HCT116 (cell line): ENCODE measurements around the gene FRMD3. TPM values are rescaled to one million over a fixed set of nuclear protein-coding genes. Genes with fewer than 3 reads are reported as not detected.

Source experiments
- ATAC-seq: fragments of 200-7000 bp; cut with Tn5 transposase; 2 replicates; pipeline ENCODE4 v1.9.1; 2020; ENCODE audit warnings: mild to moderate bottlenecking, moderate library complexity
- BruUV-seq: library from RNA; stranded (reverse); fragments of 400-500 nt; replicated peaks from 2 replicates; lab custom pipeline; 2021; lab: Mats Ljungman, UMichigan
- CTCF ChIA-PET: fragments of 300-600 bp; sonication (Branson Sonifier 250); formaldehyde crosslinking; loops from one replicate; lab custom pipeline; 2021; ENCODE audit warnings: antibody characterized with exemption; lab: Charles Lee
- POLR2A ChIA-PET: fragments of 300-600, 350-600 bp; sonication (Branson Sonifier 250); formaldehyde crosslinking; loops from one replicate; lab custom pipeline; 2021; ENCODE audit warnings: antibody characterized with exemption; lab: Charles Lee
- RAD21 ChIA-PET, 2 experiments: fragments of 300-600 bp; sonication (Branson Sonifier 250); formaldehyde crosslinking; loops; one replicate each; lab custom pipeline; 2023; ENCODE audit warnings: low total read pairs in 2 of 2; ENCODE audit not compliant: uncharacterized antibody in 2 of 2, unreplicated experiment in 2 of 2, low non-redundant PET in 1 of 2; lab: Charles Lee
- DNase-seq: peaks from one replicate; pipeline ENCODE4 v3.0.0-alpha.2; 2010; ENCODE audit warnings: low read depth, low spot score
- H2AFZ ChIP-seq: fragments of 200-600 bp; shearing (Covaris generic), sonication (generic); 2 replicates; pipeline ENCODE4 v1.6.1; 2017; ENCODE audit warnings: low read depth, mixed run types, mixed read lengths, antibody characterized with exemption, low read length; ENCODE audit not compliant: poor library complexity, severe bottlenecking
- H3K27ac ChIP-seq: 2 replicates; pipeline ENCODE4 v1.5.1; 2012; ENCODE audit warnings: low read depth, low read length
- H3K27me3 ChIP-seq: fragments of 200-600 bp; sonication (generic); 2 replicates; pipeline ENCODE4 v1.6.1; 2016; ENCODE audit warnings: mixed run types, low read length, mixed read lengths; ENCODE audit not compliant: insufficient read depth
- H3K36me3 ChIP-seq, 2 experiments: fragments of 200-500 bp in 1 of 2; fragments of 200-600 bp in 1 of 2; sonication (Bioruptor generic) in 1 of 2; sonication (generic) in 1 of 2; 2 replicates each; pipeline versions ENCODE4 v1.5.1 to v1.6.1; 2014 to 2016; ENCODE audit warnings: low read length in 2 of 2, inconsistent platforms in 1 of 2, mixed read lengths in 1 of 2, mixed run types in 1 of 2; ENCODE audit not compliant: insufficient read depth in 2 of 2, control insufficient read depth in 1 of 2
- H3K4me1 ChIP-seq, 2 experiments: fragments of 200-600 bp in 1 of 2; sonication (generic) in 1 of 2; 2 replicates each; pipeline versions ENCODE4 v1.5.1 to v1.6.1; 2012 to 2017; ENCODE audit warnings: low read length in 2 of 2, inconsistent platforms in 1 of 2, mild to moderate bottlenecking in 1 of 2, mixed read lengths in 1 of 2, mixed run types in 1 of 2, moderate library complexity in 1 of 2; ENCODE audit not compliant: insufficient read depth in 2 of 2, control insufficient read depth in 1 of 2
- H3K4me2 ChIP-seq: fragments of 200-600 bp; sonication (generic); 2 replicates; pipeline ENCODE4 v1.6.1; 2017; ENCODE audit warnings: mixed run types, low read length, mixed read lengths
- H3K4me3 ChIP-seq, 2 experiments: fragments of 200-600 bp in 1 of 2; sonication (generic) in 1 of 2; replicated peaks in 1 of 2; 2 replicates each; pipeline ENCODE4 v1.5.1; 2011 to 2016; ENCODE audit warnings: low read length in 2 of 2, control low read depth in 1 of 2, low read depth in 1 of 2, mild to moderate bottlenecking in 1 of 2, mixed read lengths in 1 of 2, mixed run types in 1 of 2
- H3K79me2 ChIP-seq: fragments of 200-600 bp; sonication (generic); 2 replicates; pipeline ENCODE4 v1.6.1; 2017; ENCODE audit warnings: mild to moderate bottlenecking, mixed run types, low read length, moderate library complexity, mixed read lengths; ENCODE audit not compliant: insufficient read depth
- H3K9ac ChIP-seq: fragments of 200-600 bp; sonication (generic); 2 replicates; pipeline ENCODE4 v1.6.1; 2016; ENCODE audit warnings: low read length, mixed read lengths
- H3K9me2 ChIP-seq: fragments of 200-600 bp; sonication (generic), shearing (Covaris generic); 2 replicates; pipeline ENCODE4 v1.6.1; 2017; ENCODE audit warnings: mixed run types, mild to moderate bottlenecking, moderate library complexity; ENCODE audit not compliant: insufficient read depth
- H3K9me3 ChIP-seq, 2 experiments: fragments of 200-500 bp in 1 of 2; fragments of 200-600 bp in 1 of 2; sonication (Bioruptor generic) in 1 of 2; sonication (generic) in 1 of 2; 2 replicates each; pipeline ENCODE4 v1.6.1; 2014 to 2017; ENCODE audit warnings: low read length in 2 of 2, mixed read lengths in 2 of 2, inconsistent platforms in 1 of 2, low read depth in 1 of 2, mild to moderate bottlenecking in 1 of 2, mixed run types in 1 of 2, moderate library complexity in 1 of 2; ENCODE audit not compliant: control insufficient read depth in 1 of 2, insufficient read depth in 1 of 2
- H4K20me1 ChIP-seq: fragments of 200-600 bp; sonication (generic), shearing (Covaris generic); 2 replicates; pipeline ENCODE4 v1.6.1; 2017; ENCODE audit warnings: mixed run types, mild to moderate bottlenecking, moderate library complexity; ENCODE audit not compliant: insufficient read depth
- ELF1 ChIP-seq: IDR thresholded peaks from 2 replicates; pipeline ENCODE4 v1.6.1; 2012; ENCODE audit warnings: low read depth, borderline replicate concordance
- EZH2 ChIP-seq: fragments of 200-600 bp; sonication (generic); IDR thresholded peaks from 2 replicates; pipeline ENCODE4 v1.6.1; 2017; ENCODE audit warnings: antibody characterized with exemption, mixed run types
- EZH2phosphoT487 ChIP-seq: fragments of 200-600 bp; IDR thresholded peaks from 2 replicates; pipeline ENCODE4 v1.6.1; 2018; ENCODE audit warnings: antibody characterized with exemption, borderline replicate concordance
- FOSL1 ChIP-seq: IDR thresholded peaks from 2 replicates; pipeline ENCODE4 v1.6.1; 2012; ENCODE audit warnings: low read depth
- SP1 ChIP-seq: IDR thresholded peaks from 2 replicates; pipeline ENCODE4 v1.6.1; 2012; ENCODE audit warnings: low read depth
- SRF ChIP-seq: IDR thresholded peaks from 2 replicates; pipeline ENCODE4 v1.6.1; 2012; ENCODE audit warnings: low read depth
- ZNF274 ChIP-seq: fragments of 200-500 bp; sonication (Bioruptor generic); IDR thresholded peaks from 2 replicates; pipeline ENCODE4 v1.6.1; 2014; ENCODE audit warnings: mild to moderate bottlenecking, low read depth, low read length, inconsistent platforms
- intact Hi-C: fragments of 100-400 bp; cut with micrococcal nuclease; formaldehyde crosslinking; loops from 2 replicates; pipeline ENCODE4 v1.10.0; 2022
- total RNA-seq: library from RNA; stranded (reverse); gene quantifications from one replicate; pipeline ENCODE4 v1.2.1, GENCODE V29; 2021; ENCODE audit not compliant: unreplicated experiment
- TF ChIP-seq, protein P1 (sequence below): IDR thresholded peaks from 2 replicates; pipeline ENCODE4 v1.6.1; 2011; ENCODE audit warnings: mild to moderate bottlenecking, low read length, moderate library complexity; ENCODE audit not compliant: insufficient replicate concordance; ENCODE audit errors: extremely low read depth
- TF ChIP-seq, protein P2 (sequence below): IDR thresholded peaks from 2 replicates; pipeline ENCODE4 v1.6.1; 2012

FRMD3 gene
- total RNA-seq, 1 experiment from 2014 or later: 0.89 TPM

DNA sequence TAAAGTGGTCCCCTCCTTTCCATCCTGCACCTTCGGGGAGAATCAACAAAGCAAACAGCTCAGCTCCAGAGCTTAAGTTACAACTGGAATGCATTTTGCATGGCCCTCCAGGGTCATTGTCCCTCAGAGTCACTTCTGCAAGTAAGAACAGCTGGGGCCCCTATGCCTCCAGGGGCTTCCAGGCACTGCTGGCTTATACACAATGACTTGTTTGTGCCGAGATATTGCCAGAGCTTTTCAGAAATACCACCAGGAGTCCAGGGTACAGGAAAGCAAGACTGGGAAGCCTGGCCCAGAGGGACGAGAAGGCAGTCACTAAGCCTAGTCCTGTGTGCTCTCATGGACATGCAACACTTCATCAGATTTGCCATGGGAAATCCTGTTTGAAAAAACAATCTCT is 11.3 kb downstream of the FRMD3 start (continued):
- TF ChIP-seq, protein P1, sequence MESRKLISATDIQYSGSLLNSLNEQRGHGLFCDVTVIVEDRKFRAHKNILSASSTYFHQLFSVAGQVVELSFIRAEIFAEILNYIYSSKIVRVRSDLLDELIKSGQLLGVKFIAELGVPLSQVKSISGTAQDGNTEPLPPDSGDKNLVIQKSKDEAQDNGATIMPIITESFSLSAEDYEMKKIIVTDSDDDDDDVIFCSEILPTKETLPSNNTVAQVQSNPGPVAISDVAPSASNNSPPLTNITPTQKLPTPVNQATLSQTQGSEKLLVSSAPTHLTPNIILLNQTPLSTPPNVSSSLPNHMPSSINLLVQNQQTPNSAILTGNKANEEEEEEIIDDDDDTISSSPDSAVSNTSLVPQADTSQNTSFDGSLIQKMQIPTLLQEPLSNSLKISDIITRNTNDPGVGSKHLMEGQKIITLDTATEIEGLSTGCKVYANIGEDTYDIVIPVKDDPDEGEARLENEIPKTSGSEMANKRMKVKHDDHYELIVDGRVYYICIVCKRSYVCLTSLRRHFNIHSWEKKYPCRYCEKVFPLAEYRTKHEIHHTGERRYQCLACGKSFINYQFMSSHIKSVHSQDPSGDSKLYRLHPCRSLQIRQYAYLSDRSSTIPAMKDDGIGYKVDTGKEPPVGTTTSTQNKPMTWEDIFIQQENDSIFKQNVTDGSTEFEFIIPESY: no peak
- TF ChIP-seq ZNF274: no peak
- TF ChIP-seq, all 23 proteins: peak for 0

DNA sequence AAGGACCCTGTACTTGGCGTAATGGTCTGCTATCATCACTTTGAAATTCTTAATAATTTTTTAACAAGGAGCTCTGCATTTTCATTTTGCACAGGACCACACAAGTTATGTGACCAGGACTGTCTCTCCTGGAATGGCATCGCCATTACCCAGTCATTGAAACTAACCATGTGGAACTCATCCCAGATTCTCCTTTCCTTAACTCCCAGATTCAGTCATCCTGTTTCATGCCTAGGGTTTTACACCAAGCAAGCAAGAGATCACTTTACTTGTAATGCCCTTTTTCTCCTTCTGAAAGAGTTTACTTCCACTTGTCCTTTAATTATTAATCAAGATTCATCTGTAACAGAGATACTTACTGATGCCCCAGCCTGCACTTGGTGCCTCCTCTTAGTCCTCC is 12.0 kb downstream of the FRMD3 start:
- Histone ChIP-seq H3K27me3 (0 out of 2 replicates have a peak, but pooled peaks cover 6% of the 10 kb centered on the region), H3K4me3 (no peak overlapping the region), H4K20me1 (no peaks in the 10 kb centered on the region; the same call in 1 of the 2 replicates), H3K9ac (no peak overlapping the region), H3K9me3 (no peaks in the 10 kb centered on the region), H2AFZ (no peak overlapping the region), H3K36me3 (no peaks in the 10 kb centered on the region), H3K79me2 (no peaks in the 10 kb centered on the region), H3K9me2 (no peaks in the 10 kb centered on the region), H3K4me1 (no peaks in the 10 kb centered on the region), H3K27ac (no peak overlapping the region), H3K4me2 (no peak overlapping the region)
- CTCF ChIA-PET: no interaction called here
- TF ChIP-seq SP1: no peak
- no peak for TF ChIP-seq FOSL1
- no peak for TF ChIP-seq SRF
- TF ChIP-seq ELF1: no peak
- TF ChIP-seq, protein P2, sequence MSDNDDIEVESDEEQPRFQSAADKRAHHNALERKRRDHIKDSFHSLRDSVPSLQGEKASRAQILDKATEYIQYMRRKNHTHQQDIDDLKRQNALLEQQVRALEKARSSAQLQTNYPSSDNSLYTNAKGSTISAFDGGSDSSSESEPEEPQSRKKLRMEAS: no peak
- no peak for TF ChIP-seq EZH2phosphoT487
- no peak for TF ChIP-seq EZH2
- POLR2A ChIA-PET: no interaction called here
- intact Hi-C loops: no loop called here
- DNase-seq (no peak), ATAC-seq (no peak)
- RAD21 ChIA-PET: no interaction called here
- no TSS peak for BruUV-seq
